GM18858 (cell line): ENCODE measurements around the gene XRCC6.
"Not testable (repeated sequence)": the region's sequence is repeated elsewhere in the genome, so short reads cannot be mapped to it uniquely, and the experiment has no call there.

Source experiments
- ATAC-seq: cut with Tn5 transposase; IDR thresholded peaks from one replicate; pipeline ENCODE4 v1.9.1; 2021; ENCODE audit not compliant: unreplicated experiment

The XRCC6 gene

GRCh38 chr22:41683052-41683451, 62.0 kb downstream of the XRCC6 start:
- ATAC-seq: no peak

- no peak for ATAC-seq
These were observed 62.5 kb downstream of the XRCC6 start for GRCh38 chr22:41683616-41684015.

GRCh38 chr22:41684194-41684593, 63.1 kb downstream of the XRCC6 start:
- no peak for ATAC-seq

- not testable (repeated sequence) for ATAC-seq
These were observed 65.8 kb downstream of the XRCC6 start for GRCh38 chr22:41686890-41687289.

- ATAC-seq: no peak
These were observed 66.8 kb downstream of the XRCC6 start for GRCh38 chr22:41687901-41688364.

GRCh38 chr22:41688365-41689211, 67.5 kb downstream of the XRCC6 start, which contains the start of gene SNU13:
SNU13 (minus strand) TSS chr22:41688867; CDS start chr22:41688796, 71 bp downstream.
- peak; percentile 70 for ATAC-seq

GRCh38 chr22:41690476-41690875, 69.4 kb downstream of the XRCC6 start:
- ATAC-seq: no peak

- ATAC-seq: no peak
These were observed 74.1 kb downstream of the XRCC6 start for GRCh38 chr22:41695211-41695610.

- no peak for ATAC-seq
These were observed 75.6 kb downstream of the XRCC6 start for GRCh38 chr22:41696703-41697102.

- ATAC-seq: no peak
These were observed 76.2 kb downstream of the XRCC6 start for GRCh38 chr22:41697126-41697775.

GRCh38 chr22:41699264-41700107, 78.4 kb downstream of the XRCC6 start, which contains the start of gene MEI1:
MEI1 (plus strand) TSS chr22:41699503; CDS start chr22:41699539, 36 bp downstream.
- no peak for ATAC-seq

- ATAC-seq: no peak
These were observed 78.9 kb downstream of the XRCC6 start for GRCh38 chr22:41700108-41700364.

GRCh38 chr22:41702763-41703162, 81.7 kb downstream of the XRCC6 start:
- ATAC-seq: no peak

- ATAC-seq: no peak
These were observed 88.2 kb downstream of the XRCC6 start for GRCh38 chr22:41709341-41709740.

GRCh38 chr22:41713004-41713403, 91.9 kb downstream of the XRCC6 start:
- no peak for ATAC-seq
